ENCODE results near the gene PPM1A. TPM values are rescaled to one million over a fixed set of nuclear protein-coding genes. Genes with fewer than 3 reads are reported as not detected.

PPM1A gene
- total RNA-seq, 2 experiments from 2014 or later, result 54.5 to 55.2 TPM

- Mint-ChIP-seq H3K27me3 (peaks cover 2% of the 10 kb centered on the region), H3K4me3 (no peak overlapping the region), H3K36me3 (ENCODE audit: low read depth) (no peaks in the 10 kb centered on the region), H3K27ac (no peak overlapping the region), H3K9me3 (no peaks in the 10 kb centered on the region), H3K4me1 (no peaks in the 10 kb centered on the region)
- POLR2A ChIA-PET, result no interaction called here
- no peak for DNase-seq
- CTCF ChIA-PET, result no interaction called here
Observed at GRCh38 chr14:60215127-60215444, 33.9 kb upstream of the PPM1A start.

GRCh38 chr14:60215520-60216420 is 33.3 kb upstream of the PPM1A start:
- Mint-ChIP-seq H3K27me3 (peaks cover 2% of the 10 kb centered on the region), H3K27ac (no peak overlapping the region), H3K4me1 (no peaks in the 10 kb centered on the region), H3K36me3 (ENCODE audit: low read depth) (no peaks in the 10 kb centered on the region), H3K9me3 (no peaks in the 10 kb centered on the region), H3K4me3 (no peak overlapping the region)
- POLR2A ChIA-PET, result no interaction called here
- CTCF ChIA-PET, result interaction anchor here (0.5 kb wide), 1 partner anchor 150 kb away, joined by 3 read pairs; no protein-coding TSS in a partner anchor
- no peak for DNase-seq

GRCh38 chr14:60217713-60218112 is 31.3 kb upstream of the PPM1A start:
- Mint-ChIP-seq H3K4me3 (no peak overlapping the region), H3K27me3 (no peaks in the 10 kb centered on the region), H3K9me3 (no peaks in the 10 kb centered on the region), H3K36me3 (ENCODE audit: low read depth) (no peaks in the 10 kb centered on the region), H3K27ac (no peak overlapping the region), H3K4me1 (no peaks in the 10 kb centered on the region)
- DNase-seq, result no peak
- POLR2A ChIA-PET, result no interaction called here
- CTCF ChIA-PET, result no interaction called here

- H3K27me3 Mint-ChIP-seq, result no peaks in the 10 kb centered on the region
- H3K27ac Mint-ChIP-seq, result no peak overlapping the region
- H3K4me3 Mint-ChIP-seq, result no peak overlapping the region
- H3K4me1 Mint-ChIP-seq, result no peaks in the 10 kb centered on the region
- CTCF ChIA-PET, result no interaction called here
- H3K36me3 Mint-ChIP-seq (ENCODE audit: low read depth), result no peaks in the 10 kb centered on the region
- POLR2A ChIA-PET, result no interaction called here
- DNase-seq, result no peak
- H3K9me3 Mint-ChIP-seq, result no peaks in the 10 kb centered on the region
Observed at GRCh38 chr14:60220084-60220483, 28.9 kb upstream of the PPM1A start.

GRCh38 chr14:60220917-60221316 is 28.1 kb upstream of the PPM1A start:
- H3K4me3 Mint-ChIP-seq, result no peak overlapping the region
- H3K27ac Mint-ChIP-seq, result no peak overlapping the region
- H3K27me3 Mint-ChIP-seq, result no peaks in the 10 kb centered on the region
- H3K4me1 Mint-ChIP-seq, result no peaks in the 10 kb centered on the region
- no peak for DNase-seq
- no peaks in the 10 kb centered on the region for H3K9me3 Mint-ChIP-seq
- H3K36me3 Mint-ChIP-seq (ENCODE audit: low read depth), result no peaks in the 10 kb centered on the region
- CTCF ChIA-PET, result no interaction called here
- POLR2A ChIA-PET, result no interaction called here

- no peaks in the 10 kb centered on the region for H3K27me3 Mint-ChIP-seq
- no peaks in the 10 kb centered on the region for H3K36me3 Mint-ChIP-seq (ENCODE audit: low read depth)
- ChIA-PET CTCF (no interaction called here), POLR2A (interaction anchor here (0.6 kb wide), 1 partner anchor 112 kb away, joined by 4 read pairs; no protein-coding TSS in a partner anchor)
- DNase-seq, result no peak
- H3K4me3 Mint-ChIP-seq, result no peak overlapping the region
- H3K9me3 Mint-ChIP-seq, result no peaks in the 10 kb centered on the region
- H3K4me1 Mint-ChIP-seq, result no peaks in the 10 kb centered on the region
- no peak overlapping the region for H3K27ac Mint-ChIP-seq
Observed at GRCh38 chr14:60221457-60221856, 27.6 kb upstream of the PPM1A start.

- no peak for DNase-seq
- ChIA-PET CTCF (no interaction called here), POLR2A (no interaction called here)
- H3K36me3 Mint-ChIP-seq (ENCODE audit: low read depth), result no peaks in the 10 kb centered on the region
- H3K4me3 Mint-ChIP-seq, result no peak overlapping the region
- no peak overlapping the region for H3K27ac Mint-ChIP-seq
- H3K27me3 Mint-ChIP-seq, result no peaks in the 10 kb centered on the region
- H3K9me3 Mint-ChIP-seq, result no peaks in the 10 kb centered on the region
- no peaks in the 10 kb centered on the region for H3K4me1 Mint-ChIP-seq
Observed at GRCh38 chr14:60222820-60223219, 26.2 kb upstream of the PPM1A start.

GRCh38 chr14:60225265-60225664 is 23.8 kb upstream of the PPM1A start:
- H3K9me3 Mint-ChIP-seq, result no peaks in the 10 kb centered on the region

GRCh38 chr14:60226298-60226697 is 22.7 kb upstream of the PPM1A start:
- Mint-ChIP-seq H3K27me3 (peaks cover under 1% of the 10 kb centered on the region), H3K36me3 (ENCODE audit: low read depth) (no peaks in the 10 kb centered on the region), H3K27ac (no peak overlapping the region), H3K4me3 (no peak overlapping the region), H3K4me1 (no peaks in the 10 kb centered on the region), H3K9me3 (no peaks in the 10 kb centered on the region)
- POLR2A ChIA-PET, result no interaction called here
- CTCF ChIA-PET, result no interaction called here
- DNase-seq, result no peak

More at GRCh38 chr14:60225265-60225664, 23.8 kb upstream of the PPM1A start:
- DNase-seq, result no peak
- Mint-ChIP-seq H3K4me1 (no peaks in the 10 kb centered on the region), H3K27ac (no peak overlapping the region), H3K36me3 (ENCODE audit: low read depth) (no peaks in the 10 kb centered on the region), H3K4me3 (no peak overlapping the region), H3K27me3 (no peaks in the 10 kb centered on the region)
- CTCF ChIA-PET, result interaction anchor here (0.7 kb wide), 1 partner anchor 60 kb away, joined by 3 read pairs; the partner anchor contains the start of gene DHRS7
- POLR2A ChIA-PET, result interaction anchor here (1.4 kb wide), 1 partner anchor 22 kb away, joined by 6 read pairs; no protein-coding TSS in a partner anchor

- H3K36me3 Mint-ChIP-seq (ENCODE audit: low read depth), result no peaks in the 10 kb centered on the region
- H3K4me1 Mint-ChIP-seq, result no peaks in the 10 kb centered on the region
- ChIA-PET POLR2A (interaction anchor here (0.9 kb wide), 1 partner anchor 21 kb away, joined by 3 read pairs; the partner anchor contains the start of gene PPM1A), CTCF (no interaction called here)
- H3K9me3 Mint-ChIP-seq, result peaks cover 1% of the 10 kb centered on the region
- H3K4me3 Mint-ChIP-seq, result no peak overlapping the region
- H3K27ac Mint-ChIP-seq, result no peak overlapping the region
- DNase-seq, result no peak
- peaks cover 8% of the 10 kb centered on the region for H3K27me3 Mint-ChIP-seq
Observed at GRCh38 chr14:60227291-60227690, 21.7 kb upstream of the PPM1A start.

- H3K27ac Mint-ChIP-seq, result no peak overlapping the region
- H3K4me1 Mint-ChIP-seq, result no peaks in the 10 kb centered on the region
- peaks cover 16% of the 10 kb centered on the region for H3K27me3 Mint-ChIP-seq
- no peak for DNase-seq
- peaks cover 8% of the 10 kb centered on the region for H3K9me3 Mint-ChIP-seq
- CTCF ChIA-PET, result no interaction called here
- H3K4me3 Mint-ChIP-seq, result no peak overlapping the region
- POLR2A ChIA-PET, result no interaction called here
- no peaks in the 10 kb centered on the region for H3K36me3 Mint-ChIP-seq (ENCODE audit: low read depth)
Observed at GRCh38 chr14:60229614-60230013, 19.4 kb upstream of the PPM1A start.

- DNase-seq, result no peak
- ChIA-PET CTCF (no interaction called here), POLR2A (no interaction called here)
- Mint-ChIP-seq H3K36me3 (ENCODE audit: low read depth) (no peaks in the 10 kb centered on the region), H3K4me1 (no peaks in the 10 kb centered on the region), H3K9me3 (peaks cover 8% of the 10 kb centered on the region), H3K27me3 (peaks cover 19% of the 10 kb centered on the region), H3K4me3 (no peak overlapping the region), H3K27ac (no peak overlapping the region)
Observed at GRCh38 chr14:60232185-60232584, 16.8 kb upstream of the PPM1A start.

- no peak for DNase-seq
- ChIA-PET POLR2A (interaction anchor here (1.3 kb wide), 1 partner anchor 16 kb away, joined by 4 read pairs; the partner anchor contains the start of gene PPM1A), CTCF (no interaction called here)
- Mint-ChIP-seq H3K4me1 (no peaks in the 10 kb centered on the region), H3K4me3 (no peak overlapping the region), H3K27me3 (peaks cover 19% of the 10 kb centered on the region), H3K36me3 (ENCODE audit: low read depth) (no peaks in the 10 kb centered on the region), H3K9me3 (peaks cover 8% of the 10 kb centered on the region), H3K27ac (no peak overlapping the region)
Observed at GRCh38 chr14:60233251-60233650, 15.8 kb upstream of the PPM1A start.

- Mint-ChIP-seq H3K4me3 (no peak overlapping the region), H3K36me3 (ENCODE audit: low read depth) (no peaks in the 10 kb centered on the region), H3K4me1 (no peaks in the 10 kb centered on the region), H3K27me3 (peaks cover 20% of the 10 kb centered on the region), H3K27ac (no peak overlapping the region), H3K9me3 (peaks cover 8% of the 10 kb centered on the region)
- ChIA-PET CTCF (no interaction called here), POLR2A (interaction anchor here (1.3 kb wide), 1 partner anchor 15 kb away, joined by 4 read pairs; the partner anchor contains the start of gene PPM1A)
- DNase-seq, result no peak
Observed at GRCh38 chr14:60233891-60234290, 15.1 kb upstream of the PPM1A start.

Measured in activated CD4-positive, alpha-beta memory T cell treated with anti-CD3 and anti-CD28 coated beads, Interleukin-2, amount 10 ng/mL, durations not matched to agents 7 days and 5 days (primary cell).